Endothelial cell of umbilical vein (primary cell): ENCODE data around the gene GRM8. TPM values are rescaled to one million over a fixed set of nuclear protein-coding genes. Genes with fewer than 3 reads are reported as not detected.

Source experiments
- BruUV-seq: library from RNA; stranded (reverse); fragments of 400-500 nt; replicated peaks from 2 replicates; lab custom pipeline; 2021; lab: Mats Ljungman, UMichigan
- CTCF ChIA-PET: fragments of 300-600, 350-600 bp; sonication (Branson Sonifier 250); formaldehyde crosslinking; loops from one replicate; lab custom pipeline; 2021; ENCODE audit warnings: antibody characterized with exemption, inconsistent platforms; lab: Charles Lee
- POLR2A ChIA-PET: fragments of 300-600, 350-600 bp; sonication (Branson Sonifier 250); formaldehyde crosslinking; loops from one replicate; lab custom pipeline; 2021; ENCODE audit warnings: antibody characterized with exemption, inconsistent platforms; lab: Charles Lee
- DNase-seq: peaks from one replicate; pipeline ENCODE4 v3.0.0-alpha.2; 2011; ENCODE audit warnings: low read depth, low spot score
- FAIRE-seq: peaks from 2 replicates; lab custom pipeline; 2011; peaks lifted over from hg19 to GRCh38; lab: Jason Lieb, UNC
- H2AFZ ChIP-seq: 2 replicates; pipeline ENCODE4 v1.6.0; 2012; ENCODE audit warnings: low read depth, low read length, control low read depth, inconsistent platforms
- H3K27ac ChIP-seq: 2 replicates; pipeline ENCODE4 v1.5.1; 2011; ENCODE audit warnings: low read depth, mild to moderate bottlenecking, control low read depth, low read length, moderate library complexity; ENCODE audit not compliant: insufficient read depth
- H3K27me3 ChIP-seq, 2 experiments: 2 replicates each; pipeline versions ENCODE4 v1.6.0 to v1.6.1; 2011; ENCODE audit warnings: low read length in 2 of 2, mixed read lengths in 1 of 2; ENCODE audit not compliant: control insufficient read depth in 2 of 2, insufficient read depth in 2 of 2
- H3K36me3 ChIP-seq, 2 experiments: 2 replicates in 1 of 2; 3 replicates in 1 of 2; pipeline ENCODE4 v1.5.1; 2011; ENCODE audit warnings: low read length in 2 of 2, mild to moderate bottlenecking in 1 of 2, moderate library complexity in 1 of 2; ENCODE audit not compliant: control insufficient read depth in 2 of 2, insufficient read depth in 2 of 2; ENCODE audit errors: extremely low read depth in 1 of 2
- H3K4me1 ChIP-seq: 3 replicates; pipeline ENCODE4 v1.5.1; 2011; ENCODE audit warnings: mild to moderate bottlenecking, low read length; ENCODE audit not compliant: control insufficient read depth, insufficient read depth; ENCODE audit errors: extremely low read depth
- H3K4me2 ChIP-seq: 2 replicates; pipeline ENCODE4 v1.6.1; 2011; ENCODE audit warnings: low read length, control low read depth, mixed read lengths; ENCODE audit not compliant: insufficient read depth
- H3K4me3 ChIP-seq, 3 experiments: fragments of 200-600 bp in 1 of 3; sonication (generic), shearing (Covaris generic) in 1 of 3; replicated peaks in 1 of 3; 2 replicates each; pipeline ENCODE4 v1.5.1; 2011 to 2016; ENCODE audit warnings: control low read depth in 3 of 3, low read length in 3 of 3, mild to moderate bottlenecking in 2 of 3, inconsistent platforms in 1 of 3, low read depth in 1 of 3, moderate library complexity in 1 of 3; ENCODE audit not compliant: insufficient read depth in 1 of 3
- H3K79me2 ChIP-seq: 2 replicates; pipeline ENCODE4 v1.6.0; 2012; ENCODE audit warnings: low read length, inconsistent platforms; ENCODE audit not compliant: control insufficient read depth, insufficient read depth
- H3K9ac ChIP-seq: replicated peaks from 2 replicates; pipeline ENCODE3; 2011; ENCODE audit warnings: low read length, control low read depth; ENCODE audit not compliant: insufficient read depth; ENCODE audit errors: extremely low read depth
- H3K9me1 ChIP-seq: replicated peaks from 3 replicates; pipeline ENCODE4 v1.6.0; 2011; ENCODE audit warnings: mild to moderate bottlenecking, low read length; ENCODE audit not compliant: control insufficient read depth, insufficient read depth; ENCODE audit errors: extremely low read depth
- H3K9me3 ChIP-seq: replicated peaks from 2 replicates; pipeline ENCODE4 v1.5.1; 2012; ENCODE audit warnings: low read length, inconsistent platforms; ENCODE audit not compliant: control insufficient read depth, insufficient read depth
- H4K20me1 ChIP-seq: replicated peaks from 2 replicates; pipeline ENCODE3; 2011; ENCODE audit warnings: mild to moderate bottlenecking, low read length; ENCODE audit not compliant: control insufficient read depth, insufficient read depth; ENCODE audit errors: extremely low read depth
- EZH2 ChIP-seq: IDR thresholded peaks from 2 replicates; pipeline ENCODE4 v1.6.1; 2012; ENCODE audit warnings: borderline replicate concordance, low read depth, mild to moderate bottlenecking, moderate library complexity, low read length, inconsistent platforms; ENCODE audit not compliant: severe bottlenecking
- FOS ChIP-seq: IDR thresholded peaks from 2 replicates; pipeline ENCODE4 v1.6.1; 2011; ENCODE audit warnings: mild to moderate bottlenecking, low read length, moderate library complexity, borderline replicate concordance; ENCODE audit not compliant: insufficient read depth
- GATA2 ChIP-seq: IDR thresholded peaks from 2 replicates; pipeline ENCODE4 v1.7.0; 2011; ENCODE audit warnings: low read depth, mild to moderate bottlenecking, moderate library complexity, mixed read lengths, low read length; ENCODE audit not compliant: insufficient read length, insufficient read depth
- MYC ChIP-seq: IDR thresholded peaks from one replicate; pipeline ENCODE4 v1.6.1; 2011; ENCODE audit warnings: mild to moderate bottlenecking, low read depth, low read length
- POLR2A ChIP-seq: IDR thresholded peaks from 2 replicates; pipeline ENCODE4 v1.6.1; 2012; ENCODE audit warnings: low read depth, mild to moderate bottlenecking, control low read depth, low read length
- POLR2AphosphoS5 ChIP-seq: IDR thresholded peaks from 2 replicates; pipeline ENCODE4 v1.6.1; 2012; ENCODE audit warnings: low read depth, mild to moderate bottlenecking, control low read depth, low read length, moderate library complexity; ENCODE audit not compliant: insufficient read depth
- dilution Hi-C: fragments of 300-500 bp; cut with MboI; formaldehyde crosslinking; loops from one replicate; pipeline ENCODE4 v1.15.0; 2019; ENCODE audit warnings: low sequenced_read_pairs; ENCODE audit not compliant: extremely low pct_ligation_motif_present
- intact Hi-C: fragments of 100-400 bp; cut with micrococcal nuclease; formaldehyde crosslinking; loops from one replicate; pipeline ENCODE4 v1.10.0; 2022
- polyA plus RNA-seq, 4 experiments: library from polyadenylated mRNA; depleted of rRNA in 3 of 4; stranded (reverse) in 3 of 4; unstranded in 1 of 4; fragments of >200 nt; gene quantifications; 2 replicates each; pipeline versions ENCODE4 v1.2.1 to v1.2.3, GENCODE V29; 2011 to 2012; ENCODE audit warnings: missing spikeins in 1 of 4
- total RNA-seq: library from RNA; stranded (reverse); gene quantifications from 2 replicates; pipeline ENCODE4 v1.2.3, GENCODE V29; 2021
- TF ChIP-seq, protein P1 (sequence below), 2 donors: IDR thresholded peaks; 1 replicate in 1 of 2; 2 replicates in 1 of 2; pipeline ENCODE4 v1.5.1; 2011; ENCODE audit warnings: low read length in 2 of 2, mild to moderate bottlenecking in 2 of 2, moderate library complexity in 2 of 2, control low read depth in 1 of 2, inconsistent platforms in 1 of 2, low read depth in 1 of 2; ENCODE audit not compliant: insufficient read depth in 1 of 2; ENCODE audit errors: extremely low read depth in 1 of 2
- TF ChIP-seq, protein P2 (sequence below): IDR thresholded peaks from 2 replicates; pipeline ENCODE4 v1.6.1; 2011; ENCODE audit not compliant: insufficient read depth, insufficient read length

GRM8 gene
- total and polyA plus RNA-seq, 2 donors (not counting 3 experiments of a cell fraction or from before 2014, with no cell fraction given): not detected

DNA sequence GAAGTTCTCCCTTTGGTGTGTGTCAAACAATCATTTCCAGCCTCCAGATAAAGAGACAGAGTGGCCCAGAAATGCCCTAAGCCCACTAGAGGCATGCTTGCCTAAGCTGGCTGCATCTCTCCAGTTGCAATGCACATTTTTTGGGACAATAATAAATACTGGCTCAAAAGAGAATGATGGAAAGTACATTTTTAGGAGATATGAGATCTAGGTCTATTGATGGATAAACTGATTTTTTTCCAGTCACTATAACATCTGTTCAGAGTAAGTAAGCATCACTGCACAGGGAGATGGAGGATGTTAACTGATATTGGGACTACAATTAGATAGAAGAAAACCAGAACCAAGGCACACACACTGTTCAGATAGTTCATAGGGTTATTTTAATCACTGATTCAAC, 553.0 kb downstream of the GRM8 start:
- no peak for FAIRE-seq
- no peak for DNase-seq
- no peaks in the 10 kb centered on the region for H3K9me1 ChIP-seq
- H3K79me2 ChIP-seq: no peaks in the 10 kb centered on the region
- no TSS peak for BruUV-seq
- H4K20me1 ChIP-seq: no peaks in the 10 kb centered on the region
- H3K27me3 ChIP-seq: no peaks in the 10 kb centered on the region
- intact Hi-C loops: loop anchor here (2.0 to 10.0 kb wide), 3 partner anchors 29 to 1345 kb away; partner anchors contain the start of gene GCC1
- ChIA-PET CTCF (no interaction called here), POLR2A (no interaction called here)
- H3K9me3 ChIP-seq: no peaks in the 10 kb centered on the region
- peaks cover 21% of the 10 kb centered on the region for H3K4me1 ChIP-seq
- no peak overlapping the region for H3K27ac ChIP-seq
- H3K4me2 ChIP-seq: no peak overlapping the region
- H3K36me3 ChIP-seq: no peaks in the 10 kb centered on the region
- no peak overlapping the region for H3K4me3 ChIP-seq
- dilution Hi-C loops: no loop called here
- no peak for TF ChIP-seq GATA2
- no peak for TF ChIP-seq FOS
- TF ChIP-seq EZH2: no peak
- no peak for TF ChIP-seq MYC
- TF ChIP-seq, protein P1, sequence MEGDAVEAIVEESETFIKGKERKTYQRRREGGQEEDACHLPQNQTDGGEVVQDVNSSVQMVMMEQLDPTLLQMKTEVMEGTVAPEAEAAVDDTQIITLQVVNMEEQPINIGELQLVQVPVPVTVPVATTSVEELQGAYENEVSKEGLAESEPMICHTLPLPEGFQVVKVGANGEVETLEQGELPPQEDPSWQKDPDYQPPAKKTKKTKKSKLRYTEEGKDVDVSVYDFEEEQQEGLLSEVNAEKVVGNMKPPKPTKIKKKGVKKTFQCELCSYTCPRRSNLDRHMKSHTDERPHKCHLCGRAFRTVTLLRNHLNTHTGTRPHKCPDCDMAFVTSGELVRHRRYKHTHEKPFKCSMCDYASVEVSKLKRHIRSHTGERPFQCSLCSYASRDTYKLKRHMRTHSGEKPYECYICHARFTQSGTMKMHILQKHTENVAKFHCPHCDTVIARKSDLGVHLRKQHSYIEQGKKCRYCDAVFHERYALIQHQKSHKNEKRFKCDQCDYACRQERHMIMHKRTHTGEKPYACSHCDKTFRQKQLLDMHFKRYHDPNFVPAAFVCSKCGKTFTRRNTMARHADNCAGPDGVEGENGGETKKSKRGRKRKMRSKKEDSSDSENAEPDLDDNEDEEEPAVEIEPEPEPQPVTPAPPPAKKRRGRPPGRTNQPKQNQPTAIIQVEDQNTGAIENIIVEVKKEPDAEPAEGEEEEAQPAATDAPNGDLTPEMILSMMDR (IDR thresholded peaks at IDR 0.05; ENCODE audit: extremely low read depth in 1 of 2, insufficient read depth in 1 of 2, low read depth in 1 of 2, low read length in 2 of 2): no peak
- TF ChIP-seq POLR2A: no peak
- TF ChIP-seq POLR2AphosphoS5: no peak
- TF ChIP-seq, protein P2, sequence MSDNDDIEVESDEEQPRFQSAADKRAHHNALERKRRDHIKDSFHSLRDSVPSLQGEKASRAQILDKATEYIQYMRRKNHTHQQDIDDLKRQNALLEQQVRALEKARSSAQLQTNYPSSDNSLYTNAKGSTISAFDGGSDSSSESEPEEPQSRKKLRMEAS: no peak
- no peak overlapping the region for H3K9ac ChIP-seq
- H2AFZ ChIP-seq: no peak overlapping the region
